Measurements from ENCODE around the gene AKAP17A. TPM values are rescaled to one million over a fixed set of nuclear protein-coding genes. Genes with fewer than 3 reads are reported as not detected.

The AKAP17A gene
- total and polyA plus RNA-seq, 2 experiments from 2014 or later, result 46.3 to 85.2 TPM

- TF ChIP-seq, protein P1, sequence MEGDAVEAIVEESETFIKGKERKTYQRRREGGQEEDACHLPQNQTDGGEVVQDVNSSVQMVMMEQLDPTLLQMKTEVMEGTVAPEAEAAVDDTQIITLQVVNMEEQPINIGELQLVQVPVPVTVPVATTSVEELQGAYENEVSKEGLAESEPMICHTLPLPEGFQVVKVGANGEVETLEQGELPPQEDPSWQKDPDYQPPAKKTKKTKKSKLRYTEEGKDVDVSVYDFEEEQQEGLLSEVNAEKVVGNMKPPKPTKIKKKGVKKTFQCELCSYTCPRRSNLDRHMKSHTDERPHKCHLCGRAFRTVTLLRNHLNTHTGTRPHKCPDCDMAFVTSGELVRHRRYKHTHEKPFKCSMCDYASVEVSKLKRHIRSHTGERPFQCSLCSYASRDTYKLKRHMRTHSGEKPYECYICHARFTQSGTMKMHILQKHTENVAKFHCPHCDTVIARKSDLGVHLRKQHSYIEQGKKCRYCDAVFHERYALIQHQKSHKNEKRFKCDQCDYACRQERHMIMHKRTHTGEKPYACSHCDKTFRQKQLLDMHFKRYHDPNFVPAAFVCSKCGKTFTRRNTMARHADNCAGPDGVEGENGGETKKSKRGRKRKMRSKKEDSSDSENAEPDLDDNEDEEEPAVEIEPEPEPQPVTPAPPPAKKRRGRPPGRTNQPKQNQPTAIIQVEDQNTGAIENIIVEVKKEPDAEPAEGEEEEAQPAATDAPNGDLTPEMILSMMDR (IDR thresholded peaks at IDR 0.05; ENCODE audit: poor library complexity), result no peak
- TF ChIP-seq EZH2phosphoT487 (IDR thresholded peaks at IDR 0.05; ENCODE audit: low read depth, severe bottlenecking, unreplicated experiment) (no peak), EZH2 (IDR thresholded peaks at IDR 0.05; ENCODE audit: borderline replicate concordance) (no peak)
- Histone ChIP-seq H2AFZ (no peak overlapping the region), H3K27me3 (no peaks in the 10 kb centered on the region), H3K4me1 (ENCODE audit: insufficient read depth) (peaks cover 11% of the 10 kb centered on the region), H4K20me1 (ENCODE audit: insufficient read depth, poor library complexity, severe bottlenecking) (peaks cover 49% of the 10 kb centered on the region), H3K36me3 (replicated peaks; ENCODE audit: insufficient read depth, low read depth) (no peaks in the 10 kb centered on the region), H3K27ac (peak overlapping the region; percentile 96), H3K4me3 (peak overlapping the region; percentile 94), H3K79me2 (peaks cover 51% of the 10 kb centered on the region), H3K4me2 (peak overlapping the region; percentile 96), H3K9me2 (replicated peaks; ENCODE audit: insufficient read depth) (no peaks in the 10 kb centered on the region), H3K9me3 (ENCODE audit: low read depth) (no peaks in the 10 kb centered on the region)
- DNase-seq (ENCODE audit: low spot score), result no peak
- 2% methylated on average over 13 of the region's 35 CpGs for WGBS (ENCODE audit: low lambda C conversion rate, missing lambda C conversion rate)
Measured at GRCh38 chrX:1591863-1592469, 562 bp downstream of the AKAP17A start.

DNA sequence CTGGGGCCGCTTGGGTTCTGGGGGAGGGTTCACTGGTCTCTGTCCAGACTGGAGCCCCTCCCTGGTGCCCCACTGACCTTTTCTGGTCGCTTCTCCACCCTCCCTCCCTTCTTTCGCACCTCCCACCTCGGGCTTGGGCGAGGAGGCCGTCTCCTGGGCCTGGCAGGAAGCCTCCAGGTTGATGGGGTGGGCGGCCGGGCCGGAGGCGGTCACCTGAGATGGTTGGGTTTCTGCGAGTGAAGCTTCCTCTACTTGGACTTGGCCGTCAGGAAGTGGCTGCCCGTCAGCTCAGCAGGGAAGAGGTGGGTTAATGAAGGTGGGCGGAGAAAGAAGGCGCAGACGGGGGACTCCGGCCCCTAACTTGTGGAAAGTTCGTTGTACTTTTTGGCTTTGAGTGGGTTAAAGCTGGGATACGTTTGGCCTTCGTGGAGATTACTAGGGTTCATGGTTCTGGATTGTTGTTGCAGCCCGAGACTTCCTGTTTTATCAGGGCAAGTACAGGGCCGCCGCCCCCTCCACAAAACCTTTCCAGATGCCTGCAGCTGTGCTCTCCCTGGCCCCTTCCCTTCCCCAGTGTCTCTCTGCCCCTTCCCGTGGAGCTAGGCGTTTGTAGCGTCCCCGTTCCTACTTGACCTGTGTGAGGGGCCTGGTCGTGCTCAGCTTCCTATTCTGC, 1.2 kb downstream of the AKAP17A start:
- Histone ChIP-seq H4K20me1 (ENCODE audit: insufficient read depth, poor library complexity, severe bottlenecking) (peaks cover 55% of the 10 kb centered on the region), H3K4me3 (peak overlapping the region; percentile 94), H3K4me1 (ENCODE audit: insufficient read depth) (peaks cover 11% of the 10 kb centered on the region), H3K79me2 (peaks cover 58% of the 10 kb centered on the region), H3K4me2 (peak overlapping the region; percentile 96), H3K36me3 (replicated peaks; ENCODE audit: insufficient read depth, low read depth) (no peaks in the 10 kb centered on the region), H3K27ac (peak overlapping the region; percentile 96), H3K27me3 (no peaks in the 10 kb centered on the region), H3K9me3 (ENCODE audit: low read depth) (no peaks in the 10 kb centered on the region), H2AFZ (no peak overlapping the region), H3K9me2 (replicated peaks; ENCODE audit: insufficient read depth) (no peaks in the 10 kb centered on the region)
- no peak for TF ChIP-seq EZH2 (IDR thresholded peaks at IDR 0.05; ENCODE audit: borderline replicate concordance)
- TF ChIP-seq EZH2phosphoT487 (IDR thresholded peaks at IDR 0.05; ENCODE audit: low read depth, severe bottlenecking, unreplicated experiment), result no peak
- TF ChIP-seq, protein P1 (IDR thresholded peaks at IDR 0.05; ENCODE audit: poor library complexity), result no peak
- 3% methylated on average over 28 of the region's 28 CpGs for WGBS (ENCODE audit: low lambda C conversion rate, missing lambda C conversion rate)
- DNase-seq (ENCODE audit: low spot score), result peak; percentile 50

- peaks cover 11% of the 10 kb centered on the region for H3K4me1 ChIP-seq (ENCODE audit: insufficient read depth)
- peak overlapping the region; percentile 96 for H3K27ac ChIP-seq
- peak overlapping the region; percentile 94 for H3K4me3 ChIP-seq
- TF ChIP-seq, protein P1 (IDR thresholded peaks at IDR 0.05; ENCODE audit: poor library complexity), result no peak
- TF ChIP-seq EZH2 (IDR thresholded peaks at IDR 0.05; ENCODE audit: borderline replicate concordance) (no peak), EZH2phosphoT487 (IDR thresholded peaks at IDR 0.05; ENCODE audit: low read depth, severe bottlenecking, unreplicated experiment) (no peak)
- H2AFZ ChIP-seq, result no peak overlapping the region
- no peaks in the 10 kb centered on the region for H3K36me3 ChIP-seq (replicated peaks; ENCODE audit: insufficient read depth, low read depth)
- WGBS (ENCODE audit: low lambda C conversion rate, missing lambda C conversion rate), result 93% methylated on average over 59 of the region's 60 CpGs
- peak overlapping the region; percentile 96 for H3K4me2 ChIP-seq
- no peaks in the 10 kb centered on the region for H3K9me3 ChIP-seq (ENCODE audit: low read depth)
- no peaks in the 10 kb centered on the region for H3K9me2 ChIP-seq (replicated peaks; ENCODE audit: insufficient read depth)
- no peak for DNase-seq (ENCODE audit: low spot score)
- H3K27me3 ChIP-seq, result no peaks in the 10 kb centered on the region
- peaks cover 58% of the 10 kb centered on the region for H3K79me2 ChIP-seq
- H4K20me1 ChIP-seq (ENCODE audit: insufficient read depth, poor library complexity, severe bottlenecking), result peaks cover 63% of the 10 kb centered on the region
Measured at GRCh38 chrX:1593286-1594271, 2.2 kb downstream of the AKAP17A start.

Data from hepatocyte (in vitro differentiated cells).